Activated naive CD4-positive, alpha-beta T cell treated with anti-CD3 and anti-CD28 coated beads, Interleukin-2, amount 50 U/mL, for 16 hours (primary cell): Measurements from ENCODE around the gene RBBP5.
"Not testable (repeated sequence)": the region's sequence is repeated elsewhere in the genome, so short reads cannot be mapped to it uniquely, and the experiment has no call there.

Source experiments
- DNase-seq: peaks from one replicate; pipeline ENCODE4 v3.0.0-alpha.2; 2020

RBBP5 gene, protein sequence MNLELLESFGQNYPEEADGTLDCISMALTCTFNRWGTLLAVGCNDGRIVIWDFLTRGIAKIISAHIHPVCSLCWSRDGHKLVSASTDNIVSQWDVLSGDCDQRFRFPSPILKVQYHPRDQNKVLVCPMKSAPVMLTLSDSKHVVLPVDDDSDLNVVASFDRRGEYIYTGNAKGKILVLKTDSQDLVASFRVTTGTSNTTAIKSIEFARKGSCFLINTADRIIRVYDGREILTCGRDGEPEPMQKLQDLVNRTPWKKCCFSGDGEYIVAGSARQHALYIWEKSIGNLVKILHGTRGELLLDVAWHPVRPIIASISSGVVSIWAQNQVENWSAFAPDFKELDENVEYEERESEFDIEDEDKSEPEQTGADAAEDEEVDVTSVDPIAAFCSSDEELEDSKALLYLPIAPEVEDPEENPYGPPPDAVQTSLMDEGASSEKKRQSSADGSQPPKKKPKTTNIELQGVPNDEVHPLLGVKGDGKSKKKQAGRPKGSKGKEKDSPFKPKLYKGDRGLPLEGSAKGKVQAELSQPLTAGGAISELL

DNA sequence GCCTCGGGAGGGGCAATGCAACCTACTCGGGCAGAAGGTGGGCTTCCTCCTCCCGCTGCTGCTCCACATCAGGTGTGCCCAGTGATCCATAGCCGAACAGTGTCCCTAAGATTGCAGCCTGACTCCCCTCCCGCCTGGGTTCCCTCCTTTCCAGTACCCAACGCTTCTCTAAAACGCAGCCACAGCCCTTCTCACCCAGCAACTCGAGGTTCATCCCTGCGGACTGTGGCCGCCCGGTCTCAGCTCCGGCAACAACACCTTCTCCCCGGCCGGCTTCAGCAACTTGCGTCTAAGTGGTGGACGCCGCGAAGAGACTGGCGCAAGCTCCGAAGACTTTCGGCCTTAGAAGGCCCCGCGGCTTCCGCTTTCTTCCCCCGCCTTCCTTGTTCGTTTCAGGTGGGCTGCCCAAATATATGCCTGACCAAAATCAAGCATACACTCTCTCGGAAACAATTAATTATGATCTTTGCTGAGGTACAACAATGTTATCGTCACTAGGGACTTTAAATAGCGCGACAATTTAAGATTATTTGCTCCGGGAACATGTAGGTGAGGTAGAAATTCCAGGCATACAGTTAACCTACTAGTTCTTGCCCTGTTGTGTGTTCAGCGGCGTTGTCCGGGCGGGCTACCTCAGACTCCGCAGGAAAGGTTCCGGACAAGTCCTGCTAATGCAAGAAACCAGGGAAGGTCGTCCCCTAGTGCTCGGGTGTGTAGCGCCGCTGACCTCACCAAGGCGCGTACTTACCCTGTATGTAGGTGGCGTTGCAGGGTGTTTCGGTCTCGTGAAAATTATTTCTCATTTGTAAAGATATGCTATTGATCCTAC is at the start of gene RBBP5:
TSS of gene RBBP5 (minus strand) at position 319 of the 829 bp plus-strand sequence. CDS start at position 214, 105 bp downstream.
- peak; percentile 95 for DNase-seq

DNA sequence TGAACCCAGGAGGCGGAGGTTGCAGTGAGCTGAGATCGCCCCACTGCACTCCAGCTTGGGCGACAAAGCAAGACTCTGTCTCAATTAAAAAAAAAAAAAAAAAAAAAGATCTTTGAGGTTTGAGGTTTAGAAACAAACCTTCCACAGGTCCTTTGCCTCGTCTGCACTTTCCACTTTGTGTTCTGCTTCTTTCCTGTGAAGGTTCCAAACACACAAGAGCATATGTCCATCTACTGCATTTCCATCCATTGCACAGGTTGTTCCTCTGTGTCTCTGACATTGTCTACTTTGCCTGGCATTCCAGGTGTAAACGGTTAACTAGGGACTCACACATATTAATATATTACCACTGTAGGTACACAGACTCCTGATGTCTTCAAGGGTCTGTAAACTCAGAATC is 49.6 kb upstream of the RBBP5 start:
- no peak for DNase-seq

DNA sequence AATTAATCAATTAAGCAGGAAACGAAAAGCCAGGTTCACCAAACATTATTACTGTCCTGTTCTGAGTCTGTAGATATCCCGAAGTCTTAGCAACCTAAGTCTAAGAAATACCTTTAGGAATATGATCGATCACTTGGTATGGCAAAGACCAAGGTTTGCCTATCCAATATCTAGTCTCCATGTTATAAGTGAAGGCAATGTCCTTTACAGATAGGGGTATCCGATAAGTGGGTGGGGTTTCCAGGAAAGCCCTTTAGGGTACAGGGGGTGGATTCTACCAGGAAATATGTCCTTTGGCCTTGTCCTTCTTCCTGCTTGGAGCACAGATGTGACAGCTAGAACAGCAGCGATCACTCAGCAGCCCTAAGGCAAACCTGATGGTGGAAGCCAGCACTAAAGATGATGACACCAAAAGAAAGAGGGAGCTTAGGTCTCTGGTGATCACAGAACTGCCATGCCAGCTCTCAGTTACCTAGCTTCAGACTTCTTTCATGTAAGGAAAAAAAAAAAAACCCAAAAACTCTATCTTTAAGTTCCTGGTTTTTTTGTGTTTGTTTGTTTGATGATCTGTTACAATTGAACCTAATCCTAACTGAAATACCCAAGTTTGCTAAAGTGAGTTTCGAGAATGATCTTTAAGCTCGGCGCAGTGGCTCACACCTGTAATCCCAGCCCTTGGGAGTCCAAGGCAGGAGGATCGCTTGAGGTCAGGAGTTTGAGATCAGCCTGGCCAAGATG is 48.9 kb upstream of the RBBP5 start:
- DNase-seq = no peak

- DNase-seq = no peak
Measured at GRCh38 chr1:205169248-205169647, 47.5 kb upstream of the RBBP5 start.

GRCh38 chr1:205168291-205168690 is 46.5 kb upstream of the RBBP5 start:
- no peak for DNase-seq

DNA sequence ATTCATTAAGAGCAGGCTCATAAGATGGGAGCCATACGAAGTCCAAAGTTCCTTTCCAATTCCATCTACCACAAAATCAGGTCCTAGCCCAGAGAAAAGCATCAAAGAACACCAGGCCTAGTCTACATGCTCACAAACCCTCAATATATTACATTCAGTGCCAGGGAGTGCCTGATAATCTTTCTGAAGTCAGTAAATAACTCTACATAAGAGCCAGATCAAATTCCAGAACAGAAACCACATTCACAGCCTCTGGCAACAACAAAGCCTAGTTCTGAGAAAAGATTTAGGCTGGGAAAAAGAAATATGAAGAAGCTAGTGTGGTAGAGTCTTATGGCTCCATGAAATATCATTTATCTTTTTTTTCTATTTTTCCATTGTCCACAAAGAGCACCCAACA is 40.5 kb upstream of the RBBP5 start:
- DNase-seq = no peak

GRCh38 chr1:205161076-205161475 is 39.3 kb upstream of the RBBP5 start:
- DNase-seq = no peak

DNA sequence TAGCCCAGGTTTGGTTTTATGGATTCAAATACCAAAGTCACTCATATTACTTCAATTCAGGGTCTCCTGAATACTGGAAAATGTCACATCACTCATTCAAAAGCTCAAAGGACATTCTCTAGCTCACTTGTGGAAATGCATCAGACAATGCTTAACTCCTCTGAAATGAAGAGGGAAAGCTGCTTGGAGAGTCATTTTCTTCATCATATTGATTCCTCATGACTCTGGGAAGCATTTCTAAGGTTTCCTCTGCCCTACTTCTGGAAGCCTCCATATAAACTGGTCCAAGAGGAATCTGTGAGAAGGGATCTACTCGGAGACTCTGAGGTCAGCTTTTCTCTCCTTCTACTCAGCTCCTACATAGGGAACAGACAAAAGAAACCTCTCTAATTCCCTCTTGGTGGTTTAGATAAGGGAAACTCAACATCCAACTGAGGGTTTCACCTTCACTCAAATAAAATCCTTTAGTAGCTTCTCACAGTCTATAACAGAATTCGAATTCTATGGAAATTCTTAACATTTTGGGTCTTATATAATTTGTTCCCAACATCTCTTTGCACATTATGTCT is 36.4 kb upstream of the RBBP5 start:
- no peak for DNase-seq

DNA sequence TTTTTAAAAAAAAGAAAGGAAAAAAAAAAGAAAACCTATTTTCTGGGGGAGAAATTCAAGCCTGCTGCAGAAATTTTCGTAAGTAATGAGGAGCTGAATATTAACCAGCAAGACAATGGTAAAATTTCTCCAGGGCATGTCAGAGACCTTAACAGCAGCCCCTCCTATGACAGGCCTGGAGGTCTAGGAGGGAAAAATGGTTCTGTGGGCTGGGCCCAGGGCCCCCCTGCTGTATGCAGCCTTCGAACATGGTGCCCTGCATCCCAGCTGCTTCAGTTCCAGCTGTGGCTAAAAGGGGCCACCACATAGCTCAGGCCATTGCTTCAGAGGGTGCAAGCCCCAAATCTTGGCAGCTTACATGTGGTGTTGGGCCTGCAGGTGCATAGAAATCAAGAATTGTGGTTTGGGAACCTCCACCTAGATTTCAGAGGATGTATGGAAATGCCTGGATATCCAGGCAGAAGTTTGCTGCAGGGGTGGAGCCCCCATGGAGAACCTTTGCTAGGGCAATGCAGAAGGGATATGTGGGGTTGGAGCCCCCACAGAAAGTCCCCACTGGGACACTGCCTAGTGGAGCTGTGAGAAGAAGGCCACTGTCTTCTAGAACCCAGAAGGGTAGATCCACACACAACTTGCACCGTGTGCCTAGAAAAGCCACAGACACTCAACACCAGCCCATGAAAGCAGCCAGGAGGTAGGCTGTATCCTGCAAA is 34.0 kb upstream of the RBBP5 start:
- DNase-seq = not testable (repeated sequence)

GRCh38 chr1:205152505-205152904 is 30.7 kb upstream of the RBBP5 start:
- no peak for DNase-seq

- DNase-seq = no peak
Measured at GRCh38 chr1:205150651-205151428, 29.1 kb upstream of the RBBP5 start.

- no peak for DNase-seq
Measured at GRCh38 chr1:205147191-205147835, 25.5 kb upstream of the RBBP5 start.

DNA sequence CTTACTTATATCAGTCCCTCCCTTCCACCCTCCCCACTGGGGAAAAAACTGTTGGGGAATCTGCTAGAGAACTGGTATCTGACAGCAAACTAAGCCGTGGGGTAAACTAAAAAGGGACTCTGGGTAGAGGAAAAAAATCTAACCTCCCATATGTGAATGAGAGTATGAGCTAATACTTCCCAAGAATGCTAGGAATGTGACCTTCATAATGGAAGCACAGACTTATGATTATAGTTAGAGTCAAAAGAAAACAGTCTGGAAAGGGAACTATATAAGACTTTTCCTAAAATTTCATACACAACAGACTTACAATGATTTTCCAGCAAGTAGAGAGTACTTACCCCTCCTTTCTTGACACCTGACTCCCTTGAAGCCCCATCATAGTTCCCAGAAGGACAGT is 23.0 kb upstream of the RBBP5 start:
- DNase-seq = no peak

DNA sequence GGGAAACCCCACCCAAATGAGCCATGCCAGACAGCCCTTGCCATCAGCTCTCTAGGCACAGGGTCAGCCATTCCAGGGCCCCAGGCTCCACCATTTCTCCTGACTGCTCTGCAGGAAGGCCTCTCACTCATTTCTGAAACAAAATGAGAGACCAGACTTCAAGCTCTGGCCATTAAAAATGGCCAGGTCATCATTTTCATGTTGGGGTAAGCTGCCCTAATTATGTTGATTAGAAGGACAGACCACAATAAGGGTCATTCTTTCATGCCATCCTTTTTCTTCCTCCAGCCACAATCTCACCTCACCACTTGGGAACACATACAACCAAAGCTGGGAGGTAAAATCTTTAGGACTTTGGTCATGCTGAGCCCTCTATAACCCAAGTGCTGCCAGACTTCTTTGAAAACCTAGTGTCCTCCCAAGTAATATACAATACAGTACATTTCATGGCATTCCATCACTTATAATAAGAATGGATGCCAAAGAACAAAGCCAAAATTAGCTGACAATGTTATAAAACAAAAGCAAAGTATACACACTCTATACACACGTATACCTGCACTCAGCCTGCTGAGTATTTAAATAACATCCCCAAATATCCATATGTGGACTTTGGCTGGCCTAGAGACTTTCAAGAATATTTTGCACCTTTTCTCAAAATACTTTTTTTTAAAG is 22.4 kb upstream of the RBBP5 start:
- no peak for DNase-seq

GRCh38 chr1:205142102-205142469 is 20.3 kb upstream of the RBBP5 start:
- no peak for DNase-seq

- DNase-seq = peak; percentile 73
Measured at GRCh38 chr1:205141236-205142101, 19.7 kb upstream of the RBBP5 start.

DNA sequence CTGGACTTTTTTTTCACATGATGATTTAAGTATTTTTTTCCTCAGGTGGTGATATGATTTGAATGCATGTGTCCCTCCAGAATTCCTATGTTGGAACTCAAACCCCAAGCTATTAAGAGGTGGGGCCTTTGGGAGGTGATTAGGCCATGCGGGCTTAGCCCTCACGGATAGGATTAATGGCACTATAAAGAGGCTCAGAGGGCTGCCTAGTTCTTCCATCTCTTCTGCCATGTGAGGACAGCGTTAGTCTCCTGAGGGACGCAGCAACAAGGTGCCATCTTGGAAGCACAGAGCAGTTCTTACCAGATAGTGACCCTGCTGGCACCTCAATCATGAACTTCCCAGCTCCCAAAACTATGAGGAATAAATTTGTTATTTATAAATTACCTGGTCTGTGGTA is 18.3 kb upstream of the RBBP5 start:
- no peak for DNase-seq

GRCh38 chr1:205137901-205138300 is 16.1 kb upstream of the RBBP5 start:
- no peak for DNase-seq

GRCh38 chr1:205133287-205133686 is 11.5 kb upstream of the RBBP5 start:
- DNase-seq = no peak
